Measurements from ENCODE around the gene FGFR3.

GRCh38 chr4:1744552-1744951 lies 48.5 kb upstream of the FGFR3 start:
- TF ChIP-seq, protein P1, sequence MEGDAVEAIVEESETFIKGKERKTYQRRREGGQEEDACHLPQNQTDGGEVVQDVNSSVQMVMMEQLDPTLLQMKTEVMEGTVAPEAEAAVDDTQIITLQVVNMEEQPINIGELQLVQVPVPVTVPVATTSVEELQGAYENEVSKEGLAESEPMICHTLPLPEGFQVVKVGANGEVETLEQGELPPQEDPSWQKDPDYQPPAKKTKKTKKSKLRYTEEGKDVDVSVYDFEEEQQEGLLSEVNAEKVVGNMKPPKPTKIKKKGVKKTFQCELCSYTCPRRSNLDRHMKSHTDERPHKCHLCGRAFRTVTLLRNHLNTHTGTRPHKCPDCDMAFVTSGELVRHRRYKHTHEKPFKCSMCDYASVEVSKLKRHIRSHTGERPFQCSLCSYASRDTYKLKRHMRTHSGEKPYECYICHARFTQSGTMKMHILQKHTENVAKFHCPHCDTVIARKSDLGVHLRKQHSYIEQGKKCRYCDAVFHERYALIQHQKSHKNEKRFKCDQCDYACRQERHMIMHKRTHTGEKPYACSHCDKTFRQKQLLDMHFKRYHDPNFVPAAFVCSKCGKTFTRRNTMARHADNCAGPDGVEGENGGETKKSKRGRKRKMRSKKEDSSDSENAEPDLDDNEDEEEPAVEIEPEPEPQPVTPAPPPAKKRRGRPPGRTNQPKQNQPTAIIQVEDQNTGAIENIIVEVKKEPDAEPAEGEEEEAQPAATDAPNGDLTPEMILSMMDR (conservative IDR thresholded peaks at IDR 0.05 in 1 of 2, IDR thresholded peaks at IDR 0.05 in 1 of 2; ENCODE audit: extremely low read depth in 1 of 2, insufficient read depth in 1 of 2, low read depth in 1 of 2, low read length in 2 of 2), result no peak
- TF ChIP-seq EZH2 (IDR thresholded peaks at IDR 0.05; ENCODE audit: borderline replicate concordance, low read length), result no peak

All from mammary epithelial cell (primary cell).